ENCODE measurements around the gene CAB39. TPM values are rescaled to one million over a fixed set of nuclear protein-coding genes. Genes with fewer than 3 reads are reported as not detected.

The CAB39 gene
- total RNA-seq, 1 experiment from 2014 or later, result 40.4 TPM

DNA sequence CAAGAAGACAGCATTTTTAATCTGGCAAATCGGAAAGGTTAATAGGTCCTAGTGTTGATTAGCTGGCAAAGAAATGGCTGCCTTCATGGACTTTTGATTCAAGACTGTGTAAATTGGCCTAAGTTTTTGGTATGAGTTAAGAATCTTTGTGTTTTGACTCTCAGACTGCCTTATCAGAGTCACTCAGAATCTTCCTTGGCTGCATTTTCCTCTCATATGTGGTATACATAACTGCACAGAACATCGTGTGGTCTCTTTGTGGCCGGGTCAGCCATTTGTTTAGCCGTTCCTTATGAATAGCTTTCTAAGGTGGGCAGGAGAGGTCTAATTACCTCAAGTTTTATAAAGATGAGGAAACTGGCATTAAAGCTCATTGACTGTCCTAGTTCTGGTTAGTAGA, 30.1 kb downstream of the CAB39 start:
- Mint-ChIP-seq H3K27ac (ENCODE audit: unreplicated experiment) (no peak overlapping the region), H3K36me3 (ENCODE audit: insufficient read depth, unreplicated experiment) (peaks cover 12% of the 10 kb centered on the region), H3K9me3 (ENCODE audit: unreplicated experiment) (no peaks in the 10 kb centered on the region), H3K27me3 (ENCODE audit: insufficient read depth, unreplicated experiment) (no peaks in the 10 kb centered on the region), H3K4me1 (ENCODE audit: low read depth, unreplicated experiment) (peaks cover 14% of the 10 kb centered on the region), H3K4me3 (ENCODE audit: unreplicated experiment) (no peak overlapping the region)
- intact Hi-C loops (cut with micrococcal nuclease; ENCODE audit: unreplicated experiment), result no loop called here
- Histone ChIP-seq H3K36me3 (ENCODE audit: control insufficient read depth, insufficient read depth, low read length) (no peaks in the 10 kb centered on the region), H3K4me3 (ENCODE audit: low read depth, low read length) (no peak overlapping the region), H3K9me3 (no peaks in the 10 kb centered on the region), H3K27me3 (replicated peaks; ENCODE audit: control insufficient read depth, insufficient read depth, low read length) (no peaks in the 10 kb centered on the region), H3K4me1 (peaks cover 23% of the 10 kb centered on the region)
- DNase-seq, result no peak
- ChIA-PET POLR2A (no interaction called here), CTCF (no interaction called here)
- BruUV-seq (replicated peaks), result no TSS peak
- TF ChIP-seq, protein P1, sequence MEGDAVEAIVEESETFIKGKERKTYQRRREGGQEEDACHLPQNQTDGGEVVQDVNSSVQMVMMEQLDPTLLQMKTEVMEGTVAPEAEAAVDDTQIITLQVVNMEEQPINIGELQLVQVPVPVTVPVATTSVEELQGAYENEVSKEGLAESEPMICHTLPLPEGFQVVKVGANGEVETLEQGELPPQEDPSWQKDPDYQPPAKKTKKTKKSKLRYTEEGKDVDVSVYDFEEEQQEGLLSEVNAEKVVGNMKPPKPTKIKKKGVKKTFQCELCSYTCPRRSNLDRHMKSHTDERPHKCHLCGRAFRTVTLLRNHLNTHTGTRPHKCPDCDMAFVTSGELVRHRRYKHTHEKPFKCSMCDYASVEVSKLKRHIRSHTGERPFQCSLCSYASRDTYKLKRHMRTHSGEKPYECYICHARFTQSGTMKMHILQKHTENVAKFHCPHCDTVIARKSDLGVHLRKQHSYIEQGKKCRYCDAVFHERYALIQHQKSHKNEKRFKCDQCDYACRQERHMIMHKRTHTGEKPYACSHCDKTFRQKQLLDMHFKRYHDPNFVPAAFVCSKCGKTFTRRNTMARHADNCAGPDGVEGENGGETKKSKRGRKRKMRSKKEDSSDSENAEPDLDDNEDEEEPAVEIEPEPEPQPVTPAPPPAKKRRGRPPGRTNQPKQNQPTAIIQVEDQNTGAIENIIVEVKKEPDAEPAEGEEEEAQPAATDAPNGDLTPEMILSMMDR (IDR thresholded peaks at IDR 0.05; ENCODE audit: insufficient read depth in 1 of 2, low read depth in 1 of 2, low read length in 1 of 2, severe bottlenecking in 1 of 2, unreplicated experiment in 1 of 2), result no peak

DNA sequence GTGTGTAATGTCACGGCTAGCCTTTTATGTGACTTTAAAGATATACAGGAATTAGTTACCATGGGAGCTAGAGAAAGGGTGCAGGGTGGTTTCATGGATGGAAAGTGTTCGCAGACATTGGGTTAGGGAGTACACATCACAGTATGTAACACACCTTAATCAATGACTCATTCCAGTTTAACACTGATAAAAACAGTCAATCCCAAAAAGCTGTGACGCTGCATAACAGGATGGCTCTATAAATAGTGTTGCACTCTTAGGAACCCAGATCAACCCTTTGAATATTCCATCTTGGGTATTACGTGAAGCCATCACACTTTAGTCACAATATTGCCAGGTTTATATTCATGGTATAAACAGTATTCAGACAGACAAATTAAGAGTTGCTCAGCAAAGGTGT, 33.6 kb downstream of the CAB39 start:
- no peak for DNase-seq
- Histone ChIP-seq H3K36me3 (ENCODE audit: control insufficient read depth, insufficient read depth, low read length) (no peaks in the 10 kb centered on the region), H3K4me3 (ENCODE audit: low read depth, low read length) (no peak overlapping the region), H3K4me1 (no peaks in the 10 kb centered on the region), H3K9me3 (no peaks in the 10 kb centered on the region), H3K27me3 (replicated peaks; ENCODE audit: control insufficient read depth, insufficient read depth, low read length) (no peaks in the 10 kb centered on the region)
- ChIA-PET CTCF (no interaction called here), POLR2A (no interaction called here)
- Mint-ChIP-seq H3K9me3 (ENCODE audit: unreplicated experiment) (no peaks in the 10 kb centered on the region), H3K27me3 (ENCODE audit: insufficient read depth, unreplicated experiment) (no peaks in the 10 kb centered on the region), H3K4me3 (ENCODE audit: unreplicated experiment) (no peak overlapping the region), H3K36me3 (ENCODE audit: insufficient read depth, unreplicated experiment) (peaks cover 6% of the 10 kb centered on the region), H3K27ac (ENCODE audit: unreplicated experiment) (no peak overlapping the region), H3K4me1 (ENCODE audit: low read depth, unreplicated experiment) (no peaks in the 10 kb centered on the region)
- no TSS peak for BruUV-seq (replicated peaks)
- TF ChIP-seq, protein P1 (IDR thresholded peaks at IDR 0.05; ENCODE audit: insufficient read depth in 1 of 2, low read depth in 1 of 2, low read length in 1 of 2, severe bottlenecking in 1 of 2, unreplicated experiment in 1 of 2), result no peak
- intact Hi-C loops (cut with micrococcal nuclease; ENCODE audit: unreplicated experiment), result no loop called here

- H3K4me1 Mint-ChIP-seq (ENCODE audit: low read depth, unreplicated experiment), result no peaks in the 10 kb centered on the region
- DNase-seq, result no peak
- H3K27me3 Mint-ChIP-seq (ENCODE audit: insufficient read depth, unreplicated experiment), result no peaks in the 10 kb centered on the region
- Histone ChIP-seq H3K27me3 (replicated peaks; ENCODE audit: control insufficient read depth, insufficient read depth, low read length) (no peaks in the 10 kb centered on the region), H3K36me3 (ENCODE audit: control insufficient read depth, insufficient read depth, low read length) (no peaks in the 10 kb centered on the region), H3K4me3 (ENCODE audit: low read depth, low read length) (no peak overlapping the region), H3K4me1 (no peaks in the 10 kb centered on the region), H3K9me3 (no peaks in the 10 kb centered on the region)
- intact Hi-C loops (cut with micrococcal nuclease; ENCODE audit: unreplicated experiment), result no loop called here
- ChIA-PET POLR2A (no interaction called here), CTCF (no interaction called here)
- H3K4me3 Mint-ChIP-seq (ENCODE audit: unreplicated experiment), result no peak overlapping the region
- TF ChIP-seq, protein P1 (IDR thresholded peaks at IDR 0.05; ENCODE audit: insufficient read depth in 1 of 2, low read depth in 1 of 2, low read length in 1 of 2, severe bottlenecking in 1 of 2, unreplicated experiment in 1 of 2), result no peak
- no peak overlapping the region for H3K27ac Mint-ChIP-seq (ENCODE audit: unreplicated experiment)
- H3K9me3 Mint-ChIP-seq (ENCODE audit: unreplicated experiment), result no peaks in the 10 kb centered on the region
- no TSS peak for BruUV-seq (replicated peaks)
- peaks cover 6% of the 10 kb centered on the region for H3K36me3 Mint-ChIP-seq (ENCODE audit: insufficient read depth, unreplicated experiment)
Observed at GRCh38 chr2:230748087-230748486, 35.4 kb downstream of the CAB39 start.

Data from Caco-2 (cell line).